CD14-positive monocyte (primary cell): ENCODE measurements around the gene OXSR1. TPM values are rescaled to one million over a fixed set of nuclear protein-coding genes. Genes with fewer than 3 reads are reported as not detected.

Experiments
- DNase-seq, 3 donors: peaks; one replicate each; pipeline ENCODE4 v3.0.0-alpha.2; 2011 to 2022
- H2AFZ ChIP-seq: 2 replicates; pipeline ENCODE4 v1.6.0; 2012; ENCODE audit warnings: mild to moderate bottlenecking, low read depth, low read length, inconsistent platforms; ENCODE audit not compliant: insufficient read depth, poor library complexity, severe bottlenecking
- H3K27ac ChIP-seq, 2 donors: 1 replicate in 1 of 2; 2 replicates in 1 of 2; pipeline ENCODE4 v1.5.1; 2012 to 2013; ENCODE audit warnings: low read length in 2 of 2, control low read depth in 1 of 2, inconsistent platforms in 1 of 2, low read depth in 1 of 2, mild to moderate bottlenecking in 1 of 2
- H3K27me3 ChIP-seq, 2 donors: one replicate each; pipeline versions ENCODE4 v1.6.0 to v1.6.1; 2011 to 2013; ENCODE audit warnings: low read length in 2 of 2; ENCODE audit not compliant: control insufficient read depth in 2 of 2, insufficient read depth in 2 of 2
- H3K36me3 ChIP-seq, 2 donors: replicated peaks in 1 of 2; 1 replicate in 1 of 2; 2 replicates in 1 of 2; pipeline versions ENCODE4 v1.5.1 to v1.6.1; 2012 to 2013; ENCODE audit warnings: low read length in 2 of 2, control low read depth in 1 of 2, inconsistent platforms in 1 of 2, mild to moderate bottlenecking in 1 of 2; ENCODE audit not compliant: insufficient read depth in 2 of 2, control insufficient read depth in 1 of 2
- H3K4me1 ChIP-seq, 2 donors: 1 replicate in 1 of 2; 2 replicates in 1 of 2; pipeline versions ENCODE4 v1.5.1 to v1.6.1; 2012 to 2013; ENCODE audit warnings: low read length in 2 of 2, control low read depth in 1 of 2, inconsistent platforms in 1 of 2, mild to moderate bottlenecking in 1 of 2, moderate library complexity in 1 of 2; ENCODE audit not compliant: insufficient read depth in 2 of 2, control insufficient read depth in 1 of 2
- H3K4me2 ChIP-seq: replicated peaks from 2 replicates; pipeline ENCODE3; 2012; ENCODE audit warnings: low read length, moderate library complexity, mild to moderate bottlenecking; ENCODE audit not compliant: poor library complexity, severe bottlenecking; ENCODE audit errors: extremely low read depth
- H3K4me3 ChIP-seq, 3 experiments: fragments of 200-600 bp in 1 of 3; sonication (generic) in 1 of 3; replicated peaks in 1 of 3; 1 replicate in 2 of 3; 2 replicates in 1 of 3; pipeline ENCODE4 v1.5.1; 2011 to 2013; ENCODE audit warnings: low read length in 3 of 3, mild to moderate bottlenecking in 3 of 3, control low read depth in 2 of 3, low read depth in 2 of 3, inconsistent platforms in 1 of 3, moderate library complexity in 1 of 3
- H3K79me2 ChIP-seq: 2 replicates; pipeline ENCODE4 v1.6.0; 2012; ENCODE audit warnings: mild to moderate bottlenecking, control low read depth, inconsistent platforms, low read length, moderate library complexity; ENCODE audit not compliant: insufficient read depth
- H3K9ac ChIP-seq: 2 replicates; pipeline ENCODE4 v1.6.0; 2017; ENCODE audit warnings: low read length, mild to moderate bottlenecking; ENCODE audit not compliant: insufficient read depth, poor library complexity, severe bottlenecking
- H3K9me3 ChIP-seq, 2 donors: replicated peaks in 1 of 2; 1 replicate in 1 of 2; 2 replicates in 1 of 2; pipeline versions ENCODE4 v1.5.1 to v1.6.1; 2012 to 2013; ENCODE audit warnings: low read length in 2 of 2, control low read depth in 1 of 2; ENCODE audit not compliant: control insufficient read depth in 1 of 2, insufficient read depth in 1 of 2
- H4K20me1 ChIP-seq: 2 replicates; pipeline ENCODE4 v1.6.0; 2012; ENCODE audit warnings: mild to moderate bottlenecking, low read length, control low read depth, moderate library complexity; ENCODE audit not compliant: insufficient read depth
- H3K27ac Mint-ChIP-seq, 7 donors: one replicate each; pipeline ENCODE4 v1.8.0; 2020; ENCODE audit warnings: mild to moderate bottlenecking in 7 of 7, mixed read lengths in 7 of 7, moderate library complexity in 6 of 7, inconsistent platforms in 2 of 7
- H3K27me3 Mint-ChIP-seq, 3 donors: one replicate each; pipeline ENCODE4 v1.8.0; 2021 to 2022; ENCODE audit warnings: low read depth in 3 of 3, mild to moderate bottlenecking in 3 of 3, mixed read lengths in 3 of 3, moderate library complexity in 3 of 3, inconsistent platforms in 1 of 3
- H3K36me3 Mint-ChIP-seq, 2 donors: one replicate each; pipeline ENCODE4 v1.8.0; 2020; ENCODE audit warnings: mixed read lengths in 2 of 2, inconsistent platforms in 1 of 2, mild to moderate bottlenecking in 1 of 2
- H3K4me1 Mint-ChIP-seq: one replicate; pipeline ENCODE4 v1.8.0; 2020; ENCODE audit warnings: mild to moderate bottlenecking, mixed read lengths
- H3K4me3 Mint-ChIP-seq, 2 donors: one replicate each; pipeline ENCODE4 v1.8.0; 2020; ENCODE audit warnings: mild to moderate bottlenecking in 2 of 2, mixed read lengths in 2 of 2, moderate library complexity in 1 of 2
- H3K9me3 Mint-ChIP-seq, 7 donors: one replicate each; pipeline ENCODE4 v1.8.0; 2020 to 2022; ENCODE audit warnings: mixed read lengths in 7 of 7, mild to moderate bottlenecking in 6 of 7, moderate library complexity in 6 of 7, inconsistent platforms in 2 of 7
- CTCF ChIP-seq: fragments of 200-600 bp; IDR thresholded peaks from one replicate; pipeline ENCODE4 v1.8.0; 2022; ENCODE audit warnings: antibody characterized with exemption, mild to moderate bottlenecking
- WGBS: methylation state at CpG from one replicate; pipeline ENCODE4 v1.1.5; 2013; ENCODE audit warnings: missing lambda C conversion rate; ENCODE audit not compliant: insufficient coverage; 5-methylcytosine and 5-hydroxymethylcytosine counted together
- intact Hi-C, 2 donors: fragments of 100-400 bp; cut with micrococcal nuclease; formaldehyde crosslinking; loops; one replicate each; pipeline versions ENCODE4 v1.15.0 to v1.15.1; 2023
- polyA plus RNA-seq, 3 donors: library from polyadenylated mRNA; depleted of rRNA in 1 of 3; unstranded in 2 of 3; stranded (reverse) in 1 of 3; fragments of 300-500 nt in 2 of 3; fragments of >200 nt in 1 of 3; fragmentation: Illumina TruSeq in 2 of 3; gene quantifications; 1 replicate in 2 of 3; 2 replicates in 1 of 3; pipeline ENCODE4 v1.2.3, GENCODE V29; 2012 to 2021

OXSR1 gene
- polyA plus RNA-seq, 3 donors, result 9.4 to 20.3 (median 12.3) TPM

- Histone ChIP-seq H2AFZ (no peak overlapping the region), H3K9ac (no peak overlapping the region), H3K4me1 (peaks cover 23 to 40% of the 10 kb centered on the region in 2 donors), H3K4me2 (peak overlapping the region; percentile 77), H3K27me3 (no peaks in the 10 kb centered on the region), H4K20me1 (peaks cover 66% of the 10 kb centered on the region), H3K9me3 (no peaks in the 10 kb centered on the region), H3K27ac (no peak overlapping the region), H3K36me3 (no peaks in the 10 kb centered on the region), H3K4me3 (peak overlapping the region in 1 of 3 experiments; percentile 94), H3K79me2 (peaks cover 71% of the 10 kb centered on the region)
- WGBS, result 100% methylated on average over 1 of the region's 4 CpGs
- DNase-seq, result peak in 1 of 3 donors; percentile 33
- intact Hi-C loops, result no loop called here
- peaks cover 19 to 24% of the 10 kb centered on the region in 2 donors for H3K36me3 Mint-ChIP-seq
- no peaks in the 10 kb centered on the region for H3K9me3 Mint-ChIP-seq
- H3K4me3 Mint-ChIP-seq, result peak overlapping the region in 1 of 2 donors; percentile 5
- TF ChIP-seq CTCF, result no peak
- H3K27ac Mint-ChIP-seq, result peak overlapping the region in 2 of 7 donors; percentile 33 to 50
- peaks cover 64% of the 10 kb centered on the region for H3K4me1 Mint-ChIP-seq
- H3K27me3 Mint-ChIP-seq, result no peaks in the 10 kb centered on the region
Observed at GRCh38 chr3:38167591-38167990, 2.3 kb downstream of the OXSR1 start.

- no peak overlapping the region for H3K4me3 Mint-ChIP-seq
- Histone ChIP-seq H2AFZ (no peak overlapping the region), H3K36me3 (no peaks in the 10 kb centered on the region), H3K27me3 (no peaks in the 10 kb centered on the region), H3K4me1 (peaks cover 26 to 40% of the 10 kb centered on the region in 2 donors), H3K4me2 (peak overlapping the region; percentile 77), H4K20me1 (peaks cover 74% of the 10 kb centered on the region), H3K79me2 (peaks cover 79% of the 10 kb centered on the region), H3K4me3 (no peak overlapping the region), H3K27ac (peak overlapping the region in 1 of 2 donors; percentile 80), H3K9me3 (no peaks in the 10 kb centered on the region), H3K9ac (no peak overlapping the region)
- H3K36me3 Mint-ChIP-seq, result peaks cover 19 to 24% of the 10 kb centered on the region in 2 donors
- H3K27ac Mint-ChIP-seq, result peak overlapping the region in 5 of 7 donors; percentile 45 to 81 (median 68)
- WGBS, result no CpG with 5 or more reads among the region's 4 CpGs
- H3K4me1 Mint-ChIP-seq, result peaks cover 65% of the 10 kb centered on the region
- peak in 1 of 3 donors; percentile 30 for DNase-seq
- TF ChIP-seq CTCF, result no peak
- H3K27me3 Mint-ChIP-seq, result no peaks in the 10 kb centered on the region
- intact Hi-C loops, result no loop called here
- no peaks in the 10 kb centered on the region for H3K9me3 Mint-ChIP-seq
Observed at GRCh38 chr3:38168151-38169026, 3.1 kb downstream of the OXSR1 start.
